ENCODE results near the gene MB. TPM values are rescaled to one million over a fixed set of nuclear protein-coding genes. Genes with fewer than 3 reads are reported as not detected.

MB gene
- total RNA-seq, 2 experiments from 2014 or later = not detected

DNA sequence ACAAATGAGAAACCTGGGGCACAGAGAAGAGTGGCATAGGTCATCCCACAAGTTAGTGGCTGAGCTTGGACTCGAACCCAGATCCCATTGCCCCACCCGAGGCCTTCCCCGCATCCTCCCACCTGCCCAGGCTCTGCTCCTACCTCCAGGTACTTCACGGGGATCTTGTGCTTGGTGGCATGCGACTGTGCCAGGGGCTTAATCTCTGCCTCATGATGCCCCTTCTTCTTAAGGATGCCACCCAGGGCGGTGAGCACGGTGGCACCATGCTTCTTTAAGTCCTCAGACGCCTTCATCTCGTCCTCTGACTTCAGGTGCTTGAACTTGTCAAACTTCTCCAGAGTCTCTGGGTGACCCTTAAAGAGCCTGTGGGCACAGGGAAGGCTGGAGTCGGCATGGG is 6.4 kb downstream of the MB start:
- no peak for DNase-seq
- Mint-ChIP-seq H3K4me3 (no peak overlapping the region), H3K27me3 (peaks cover 8% of the 10 kb centered on the region), H3K36me3 (ENCODE audit: low read depth) (no peaks in the 10 kb centered on the region), H3K9me3 (no peaks in the 10 kb centered on the region), H3K4me1 (peaks cover 13% of the 10 kb centered on the region), H3K27ac (no peak overlapping the region)
- POLR2A ChIA-PET = no interaction called here
- CTCF ChIA-PET = no interaction called here

DNA sequence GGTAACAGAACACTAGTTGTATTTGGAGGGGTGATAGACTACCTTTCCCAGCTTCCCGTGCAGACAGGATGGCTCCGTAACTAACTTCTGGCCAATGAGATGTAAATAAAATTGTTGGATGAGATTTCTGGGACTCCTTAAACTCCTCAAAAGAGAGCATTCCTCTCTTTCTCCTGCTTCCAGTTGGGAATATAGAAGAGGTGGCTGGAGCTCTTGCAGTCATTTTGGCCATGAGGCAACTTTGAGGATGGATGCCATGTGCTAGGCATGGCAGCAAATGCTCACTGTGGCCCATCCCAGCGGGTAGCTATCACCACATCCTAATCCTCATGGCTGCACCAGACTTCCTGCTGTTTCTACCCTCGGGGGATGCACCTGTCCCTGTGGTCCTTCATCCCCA is 7.4 kb downstream of the MB start:
- ChIA-PET POLR2A (no interaction called here), CTCF (no interaction called here)
- no peak overlapping the region for H3K27ac Mint-ChIP-seq
- H3K4me3 Mint-ChIP-seq = no peak overlapping the region
- H3K36me3 Mint-ChIP-seq (ENCODE audit: low read depth) = no peaks in the 10 kb centered on the region
- no peak for DNase-seq
- peaks cover 8% of the 10 kb centered on the region for H3K27me3 Mint-ChIP-seq
- H3K4me1 Mint-ChIP-seq = peaks cover 16% of the 10 kb centered on the region
- H3K9me3 Mint-ChIP-seq = no peaks in the 10 kb centered on the region

DNA sequence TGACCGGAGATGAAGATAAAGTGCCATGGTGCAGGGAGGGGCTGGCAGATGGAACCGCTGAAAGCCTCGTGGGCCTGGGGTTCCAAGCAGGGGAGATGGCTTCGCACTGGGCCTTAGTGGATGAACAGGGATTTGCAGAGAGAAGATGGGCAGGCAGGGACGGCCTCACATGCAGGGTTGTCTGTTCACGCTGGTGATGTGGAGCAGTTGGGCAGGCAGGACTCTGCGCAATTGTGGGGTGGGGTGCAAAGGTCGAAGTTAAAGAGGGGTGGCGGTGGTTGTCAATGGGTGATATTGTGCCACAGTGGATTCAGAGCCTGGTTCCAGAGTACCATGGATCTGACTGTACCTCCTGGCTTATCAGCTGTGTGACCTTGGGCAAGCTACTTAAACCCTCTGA is 7.9 kb downstream of the MB start:
- Mint-ChIP-seq H3K9me3 (no peaks in the 10 kb centered on the region), H3K4me1 (peaks cover 17% of the 10 kb centered on the region), H3K27me3 (peaks cover 8% of the 10 kb centered on the region), H3K4me3 (no peak overlapping the region), H3K36me3 (ENCODE audit: low read depth) (no peaks in the 10 kb centered on the region), H3K27ac (no peak overlapping the region)
- no peak for DNase-seq
- CTCF ChIA-PET = no interaction called here
- POLR2A ChIA-PET = no interaction called here

DNA sequence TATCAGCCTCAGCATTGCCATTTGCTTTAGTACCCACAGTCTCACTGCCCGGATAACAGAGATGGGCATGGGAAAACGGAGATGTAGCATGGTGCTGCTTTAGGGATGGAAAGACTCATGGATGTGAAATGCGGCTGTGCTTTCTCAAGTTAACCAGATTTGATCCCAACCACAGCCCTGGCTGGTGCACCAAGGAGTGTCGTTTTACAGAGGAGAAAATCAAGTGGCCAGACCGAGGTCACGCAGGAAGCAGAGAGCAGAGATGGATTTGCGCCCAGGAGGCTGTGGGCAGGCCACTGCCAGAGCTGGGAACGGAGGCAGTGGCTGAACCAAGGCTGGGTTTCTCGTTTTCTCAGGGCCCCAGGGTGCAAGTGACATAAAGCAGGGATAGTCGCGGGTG is 9.0 kb downstream of the MB start:
- POLR2A ChIA-PET = no interaction called here
- Mint-ChIP-seq H3K36me3 (ENCODE audit: low read depth) (no peaks in the 10 kb centered on the region), H3K4me1 (peaks cover 18% of the 10 kb centered on the region), H3K4me3 (no peak overlapping the region), H3K27me3 (peaks cover 8% of the 10 kb centered on the region), H3K27ac (no peak overlapping the region), H3K9me3 (no peaks in the 10 kb centered on the region)
- DNase-seq = no peak
- CTCF ChIA-PET = no interaction called here

DNA sequence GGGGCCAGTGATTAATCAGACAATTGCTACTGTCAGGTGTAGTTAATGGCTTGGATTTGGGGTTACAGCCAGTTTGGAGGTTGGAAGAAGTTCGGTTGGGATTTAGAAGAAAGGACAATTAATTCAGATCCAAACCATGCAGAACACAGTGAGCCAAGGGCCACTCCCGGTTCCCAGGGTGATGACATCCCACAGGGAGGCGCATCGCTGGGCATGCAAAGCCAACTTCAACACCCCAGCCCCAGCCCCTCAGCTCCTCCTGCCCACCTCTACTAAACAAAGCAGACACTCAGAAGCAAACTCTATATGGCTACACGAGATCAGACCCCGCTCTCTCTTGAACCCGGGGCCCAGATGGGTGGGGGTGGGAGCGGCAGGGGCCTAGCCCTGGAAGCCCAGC is 10.2 kb downstream of the MB start:
- POLR2A ChIA-PET = no interaction called here
- no peak overlapping the region for H3K4me3 Mint-ChIP-seq
- no peaks in the 10 kb centered on the region for H3K9me3 Mint-ChIP-seq
- CTCF ChIA-PET = no interaction called here
- H3K27me3 Mint-ChIP-seq = peaks cover 8% of the 10 kb centered on the region
- H3K36me3 Mint-ChIP-seq (ENCODE audit: low read depth) = no peaks in the 10 kb centered on the region
- no peak overlapping the region for H3K27ac Mint-ChIP-seq
- H3K4me1 Mint-ChIP-seq = peaks cover 15% of the 10 kb centered on the region
- DNase-seq = no peak

DNA sequence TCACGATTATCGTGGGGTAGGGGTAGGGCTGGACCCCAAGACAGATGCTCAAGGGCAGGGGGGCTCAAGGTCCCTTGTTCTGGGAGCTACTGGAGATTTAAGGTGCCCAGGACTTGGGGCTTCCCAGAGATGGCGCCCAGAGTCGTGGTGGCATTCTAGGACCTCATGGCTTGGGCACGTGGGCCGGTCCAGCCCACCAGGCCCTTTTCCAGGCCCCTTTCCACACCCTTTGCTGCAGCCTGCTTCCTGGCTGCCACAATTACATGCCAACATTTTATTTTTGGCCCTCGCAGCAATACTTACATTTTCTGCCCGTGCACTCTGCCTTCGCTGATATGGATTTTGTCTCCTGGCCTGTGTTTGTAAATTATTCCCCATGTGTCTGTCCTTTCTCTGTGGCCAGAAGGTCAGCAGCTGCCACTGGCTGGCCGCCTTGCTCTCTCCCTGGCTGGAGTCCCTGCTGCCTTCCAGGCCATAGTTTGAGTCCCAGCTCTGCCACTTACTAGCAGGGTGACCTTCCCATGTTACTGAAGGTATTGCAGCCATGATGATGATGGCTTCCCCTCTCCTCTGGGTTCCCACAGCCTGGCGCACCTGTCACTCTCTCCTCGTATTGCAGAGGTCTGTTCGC is 11.2 kb downstream of the MB start:
- POLR2A ChIA-PET = no interaction called here

DNA sequence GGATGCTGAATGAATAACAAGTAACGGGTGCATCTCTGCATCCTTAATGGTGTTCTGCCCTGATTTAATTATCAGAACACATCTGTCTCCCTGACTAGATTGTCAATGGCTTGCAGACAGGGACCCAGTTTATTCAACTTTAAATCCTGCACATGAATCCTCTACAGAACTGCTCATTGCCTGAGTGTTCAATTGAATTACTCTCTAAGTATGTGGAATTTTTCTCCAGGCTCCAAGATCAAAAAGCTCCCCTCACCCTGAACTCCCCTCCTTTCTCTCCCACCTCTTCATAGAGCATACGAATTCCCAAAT is 11.8 kb downstream of the MB start:
- POLR2A ChIA-PET = no interaction called here
- no peak overlapping the region for H3K27ac Mint-ChIP-seq
- CTCF ChIA-PET = no interaction called here
- DNase-seq = no peak
- no peaks in the 10 kb centered on the region for H3K36me3 Mint-ChIP-seq (ENCODE audit: low read depth)
- peaks cover 8% of the 10 kb centered on the region for H3K4me1 Mint-ChIP-seq
- no peak overlapping the region for H3K4me3 Mint-ChIP-seq
- H3K27me3 Mint-ChIP-seq = peaks cover 6% of the 10 kb centered on the region
- H3K9me3 Mint-ChIP-seq = no peaks in the 10 kb centered on the region

More for the DNA sequence above, 11.2 kb downstream of the MB start:
- H3K4me3 Mint-ChIP-seq = no peak overlapping the region
- peaks cover 8% of the 10 kb centered on the region for H3K27me3 Mint-ChIP-seq
- H3K4me1 Mint-ChIP-seq = peaks cover 8% of the 10 kb centered on the region
- H3K27ac Mint-ChIP-seq = no peak overlapping the region
- no peaks in the 10 kb centered on the region for H3K9me3 Mint-ChIP-seq
- DNase-seq = no peak
- H3K36me3 Mint-ChIP-seq (ENCODE audit: low read depth) = no peaks in the 10 kb centered on the region
- CTCF ChIA-PET = no interaction called here

DNA sequence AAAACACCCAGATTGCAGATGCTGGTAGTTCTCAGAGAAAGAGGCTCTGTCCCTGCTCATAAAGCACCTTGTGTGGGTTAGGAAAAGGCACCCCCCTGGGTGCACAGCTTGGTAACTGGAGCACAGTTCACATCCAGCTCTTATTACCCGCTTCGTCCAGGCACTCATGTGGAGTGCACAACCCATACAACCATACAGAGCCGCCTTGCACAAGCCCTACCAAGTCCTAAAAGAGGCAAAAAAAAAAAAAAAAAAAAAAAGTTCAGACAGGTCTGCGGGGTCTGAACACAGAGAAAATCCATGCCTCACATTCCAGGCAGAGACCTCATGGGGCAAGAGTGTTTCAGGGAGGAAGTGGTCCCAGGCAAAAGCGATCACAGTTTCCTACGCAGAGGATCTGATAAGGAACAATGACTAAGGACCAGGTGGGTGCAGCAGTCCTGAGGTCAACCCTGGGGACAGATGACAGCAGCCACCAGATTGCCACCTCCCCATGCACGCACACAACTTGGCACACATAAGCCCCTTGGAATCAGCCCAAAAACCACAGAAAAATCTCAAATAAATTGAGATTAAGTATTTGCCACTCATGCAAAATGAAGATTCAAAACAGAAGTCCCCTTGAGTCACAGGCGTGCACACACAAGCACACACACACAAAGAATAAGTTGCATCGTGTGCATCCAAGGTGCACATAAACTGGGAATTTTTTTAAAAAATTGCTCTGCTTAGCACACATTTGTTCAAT is 12.3 kb downstream of the MB start:
- ChIA-PET CTCF (no interaction called here), POLR2A (no interaction called here)
- H3K36me3 Mint-ChIP-seq (ENCODE audit: low read depth) = no peaks in the 10 kb centered on the region
- H3K27me3 Mint-ChIP-seq = peaks cover 4% of the 10 kb centered on the region
- DNase-seq = no peak
- H3K4me1 Mint-ChIP-seq = peaks cover 8% of the 10 kb centered on the region
- no peak overlapping the region for H3K4me3 Mint-ChIP-seq
- H3K27ac Mint-ChIP-seq = no peak overlapping the region
- H3K9me3 Mint-ChIP-seq = no peaks in the 10 kb centered on the region

DNA sequence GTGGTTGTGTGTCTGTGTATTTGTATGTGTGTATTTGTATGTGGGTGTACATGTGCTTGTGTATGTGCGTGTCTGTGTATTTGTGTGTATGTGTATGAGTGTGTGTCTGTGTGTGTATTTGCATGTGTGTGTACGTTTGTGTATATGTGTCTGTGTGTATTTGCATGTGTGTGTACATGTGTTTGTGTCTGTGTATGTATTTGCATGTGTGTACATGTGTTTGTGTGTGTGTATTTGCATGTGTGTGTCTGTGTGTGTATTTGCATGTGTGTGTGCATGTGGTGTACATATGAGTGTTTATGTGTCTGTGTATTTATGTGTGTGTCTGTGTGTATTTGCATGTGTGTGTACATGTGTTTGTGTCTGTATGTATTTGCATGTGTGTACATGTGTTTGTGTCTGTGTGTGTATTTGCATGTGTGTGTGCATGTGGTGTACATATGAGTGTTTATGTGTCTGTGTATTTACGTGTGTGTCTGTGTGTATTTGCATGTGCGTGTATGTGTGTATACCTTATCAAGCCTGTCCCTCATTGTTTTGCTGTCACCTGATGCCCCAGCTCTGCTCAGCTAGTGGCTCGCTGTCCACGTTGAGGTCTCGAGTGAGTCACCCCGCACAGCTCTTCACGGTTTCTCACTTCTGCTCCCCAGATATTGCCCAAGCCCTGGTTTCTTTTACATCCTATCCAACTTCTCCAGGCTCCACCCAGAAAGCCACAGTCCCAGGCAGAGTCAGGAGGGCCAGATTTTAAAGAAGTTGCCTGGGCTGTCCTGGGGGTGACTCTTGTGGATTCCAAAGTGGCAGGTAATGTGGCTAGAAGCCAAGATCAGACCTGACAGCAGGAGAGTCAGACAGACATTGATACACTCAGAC is 15.2 kb downstream of the MB start:
- DNase-seq = no peak
- no peaks in the 10 kb centered on the region for H3K9me3 Mint-ChIP-seq
- H3K4me3 Mint-ChIP-seq = no peak overlapping the region
- H3K27ac Mint-ChIP-seq = no peak overlapping the region
- H3K36me3 Mint-ChIP-seq (ENCODE audit: low read depth) = no peaks in the 10 kb centered on the region
- no peaks in the 10 kb centered on the region for H3K27me3 Mint-ChIP-seq
- CTCF ChIA-PET = no interaction called here
- POLR2A ChIA-PET = no interaction called here
- H3K4me1 Mint-ChIP-seq = peaks cover 8% of the 10 kb centered on the region

DNA sequence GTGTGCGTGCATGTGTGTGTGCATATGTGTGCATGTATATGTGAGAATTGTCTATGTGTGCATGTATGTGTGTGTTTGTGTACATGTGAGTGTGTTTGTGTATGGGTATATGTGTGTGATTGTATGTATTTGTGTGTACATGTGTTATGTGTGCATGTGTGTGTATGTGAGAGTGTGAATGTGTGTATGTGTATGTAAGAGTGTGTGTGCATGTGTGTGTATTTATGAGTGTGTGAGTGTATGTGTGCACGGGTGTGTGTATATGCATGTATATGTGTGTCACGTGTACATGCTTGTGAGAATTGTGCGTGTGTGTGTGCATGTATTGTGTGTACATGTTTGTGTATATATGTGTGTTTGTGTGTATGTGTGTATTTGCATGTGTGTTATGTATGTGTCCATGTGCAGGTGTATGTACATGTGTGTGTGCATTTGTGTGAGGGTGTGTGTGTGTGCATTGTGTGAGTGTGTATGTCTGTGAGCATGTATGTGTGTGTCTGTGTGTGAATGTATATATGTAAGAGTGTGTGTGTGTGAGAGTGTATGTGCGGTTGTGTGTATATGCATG is 16.0 kb downstream of the MB start:
- no peak for DNase-seq
- peaks cover 8% of the 10 kb centered on the region for H3K4me1 Mint-ChIP-seq
- H3K27ac Mint-ChIP-seq = no peak overlapping the region
- H3K36me3 Mint-ChIP-seq (ENCODE audit: low read depth) = no peaks in the 10 kb centered on the region
- ChIA-PET POLR2A (no interaction called here), CTCF (no interaction called here)
- no peaks in the 10 kb centered on the region for H3K9me3 Mint-ChIP-seq
- H3K4me3 Mint-ChIP-seq = no peak overlapping the region
- H3K27me3 Mint-ChIP-seq = no peaks in the 10 kb centered on the region

DNA sequence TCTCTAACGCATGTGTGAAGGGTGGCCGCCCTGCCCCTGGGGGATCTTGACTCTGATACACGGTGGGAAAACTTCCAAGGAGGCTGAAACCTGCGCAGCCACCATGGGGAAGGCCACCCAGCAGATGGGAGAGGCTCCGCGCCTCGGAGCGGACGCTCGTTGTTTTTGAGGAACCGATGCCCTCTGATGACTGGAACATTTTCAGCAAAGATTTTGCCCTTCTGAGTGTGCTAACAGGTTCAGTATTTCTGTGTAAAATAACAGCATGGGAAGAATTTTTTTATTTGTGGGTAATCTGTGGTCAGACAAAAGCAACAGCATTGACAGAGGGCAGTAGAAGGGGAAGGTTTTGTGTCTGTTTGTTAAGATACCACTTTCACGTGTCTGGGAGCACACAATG is 16.7 kb downstream of the MB start:
- ChIA-PET CTCF (no interaction called here), POLR2A (no interaction called here)
- no peak for DNase-seq
- H3K4me1 Mint-ChIP-seq = peaks cover 7% of the 10 kb centered on the region
- H3K9me3 Mint-ChIP-seq = no peaks in the 10 kb centered on the region
- H3K36me3 Mint-ChIP-seq (ENCODE audit: low read depth) = no peaks in the 10 kb centered on the region
- H3K27ac Mint-ChIP-seq = no peak overlapping the region
- no peak overlapping the region for H3K4me3 Mint-ChIP-seq
- no peaks in the 10 kb centered on the region for H3K27me3 Mint-ChIP-seq

DNA sequence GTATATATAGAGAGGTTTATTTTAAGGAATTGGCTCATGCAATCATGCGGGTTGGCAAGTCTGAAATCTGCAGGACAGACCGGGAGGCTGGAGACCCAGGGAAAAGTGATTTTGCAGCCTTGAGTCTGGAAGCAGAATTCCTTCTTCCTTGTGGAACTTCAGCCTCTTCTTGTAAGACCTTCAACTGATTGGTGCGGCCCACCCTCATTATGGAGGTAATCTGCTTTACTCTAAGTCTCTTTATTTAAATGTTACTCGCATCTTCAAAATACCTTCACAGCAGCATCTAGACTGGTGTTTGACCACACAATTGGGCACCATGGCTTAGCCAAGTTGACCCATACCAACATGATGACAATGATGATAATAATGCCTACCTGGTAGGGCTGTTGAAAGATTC is 17.8 kb downstream of the MB start:
- H3K4me3 Mint-ChIP-seq = no peak overlapping the region
- POLR2A ChIA-PET = no interaction called here
- CTCF ChIA-PET = no interaction called here
- H3K27ac Mint-ChIP-seq = no peak overlapping the region
- H3K36me3 Mint-ChIP-seq (ENCODE audit: low read depth) = no peaks in the 10 kb centered on the region
- H3K27me3 Mint-ChIP-seq = no peaks in the 10 kb centered on the region
- H3K4me1 Mint-ChIP-seq = peaks cover 1% of the 10 kb centered on the region
- no peaks in the 10 kb centered on the region for H3K9me3 Mint-ChIP-seq
- no peak for DNase-seq

DNA sequence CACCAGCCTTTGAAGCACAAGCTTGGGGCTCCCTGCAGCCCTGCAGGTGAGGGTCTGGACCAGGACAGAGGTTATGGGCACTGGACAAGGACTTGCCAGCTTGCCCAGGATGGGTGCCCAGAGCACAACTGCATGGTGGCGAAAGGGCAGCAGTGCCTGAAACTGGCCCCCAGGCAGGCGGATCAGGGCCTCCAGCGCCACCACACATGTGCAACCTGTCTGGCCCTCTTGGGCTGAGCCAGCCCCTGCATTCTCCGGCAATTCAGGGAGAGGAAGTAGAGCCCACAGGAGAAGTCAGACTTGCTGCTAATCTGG is 18.8 kb downstream of the MB start:
- Mint-ChIP-seq H3K4me1 (no peaks in the 10 kb centered on the region), H3K27me3 (no peaks in the 10 kb centered on the region), H3K36me3 (ENCODE audit: low read depth) (no peaks in the 10 kb centered on the region), H3K27ac (no peak overlapping the region), H3K4me3 (no peak overlapping the region), H3K9me3 (no peaks in the 10 kb centered on the region)
- CTCF ChIA-PET = no interaction called here
- no peak for DNase-seq
- POLR2A ChIA-PET = no interaction called here

Measured in activated CD4-positive, alpha-beta memory T cell treated with anti-CD3 and anti-CD28 coated beads, Interleukin-2, amount 10 ng/mL, durations not matched to agents 7 days and 5 days (primary cell).